GM23338 (cell line): ENCODE data around the gene HIF3A.

Experiments
- CTCF ChIP-seq, 2 experiments: fragments of 200-600 bp in 1 of 2; sonication (generic) in 1 of 2; conservative IDR thresholded peaks; 2 replicates each; pipeline versions ENCODE4 v1.5.1 to v1.6.1; 2016 to 2017; ENCODE audit warnings: antibody characterized with exemption in 2 of 2, low read depth in 2 of 2, mild to moderate bottlenecking in 2 of 2, moderate library complexity in 1 of 2
- EZH2 ChIP-seq: fragments of 200-600 bp; sonication (generic); IDR thresholded peaks from one replicate; pipeline ENCODE4 v1.8.0; 2017; ENCODE audit warnings: antibody characterized with exemption, mild to moderate bottlenecking, low read depth; ENCODE audit not compliant: unreplicated experiment
- POLR2AphosphoS5 ChIP-seq: IDR thresholded peaks from 2 replicates; pipeline ENCODE4 v1.6.1; 2016; ENCODE audit warnings: antibody characterized with exemption, low read depth
- REST ChIP-seq: IDR thresholded peaks from one replicate; pipeline ENCODE4 v1.6.1; 2018; ENCODE audit warnings: antibody characterized with exemption; ENCODE audit not compliant: unreplicated experiment
- ZNF462 ChIP-seq: fragments of 250-450 bp; sonication (Bioruptor Pico); IDR thresholded peaks from 2 replicates; pipeline ENCODE4 v1.5.0; 2020; ENCODE audit warnings: mild to moderate bottlenecking, moderate library complexity

GRCh38 chr19:46296722-46297461, at the start of gene HIF3A:
- no peak for TF ChIP-seq ZNF462 (CRISPR knock-in tag)
- TF ChIP-seq EZH2: no peak
- no peak for TF ChIP-seq CTCF (conservative IDR thresholded peaks at IDR 0.05; ENCODE audit: low read depth in 2 of 2)
- TF ChIP-seq REST: no peak
- TF ChIP-seq POLR2AphosphoS5: peak; percentile 82
